GM12892 (cell line): ENCODE data around the gene ARVCF.

ENCODE experiments used
- DNase-seq: peaks from one replicate; pipeline ENCODE4 v3.0.0; 2011; ENCODE audit not compliant: insufficient read length
- FAIRE-seq: peaks from 2 replicates; lab custom pipeline; 2011; peaks lifted over from hg19 to GRCh38; lab: Jason Lieb, UNC
- POLR2A ChIP-seq: IDR thresholded peaks from 2 replicates; pipeline ENCODE4 v1.6.1; 2011; ENCODE audit warnings: low read depth, low read length, control low read depth
- POLR2AphosphoS5 ChIP-seq: IDR thresholded peaks from 2 replicates; pipeline ENCODE4 v1.6.1; 2011; ENCODE audit warnings: low read depth, low read length, control low read depth
- TAF1 ChIP-seq: IDR thresholded peaks from 2 replicates; pipeline ENCODE4 v1.6.1; 2011; ENCODE audit warnings: low read depth, mild to moderate bottlenecking, control low read depth, low read length, borderline replicate concordance

The ARVCF gene

GRCh38 chr22:19975707-19976035 is 41.0 kb downstream of the ARVCF start:
- DNase-seq: no peak
- TF ChIP-seq POLR2A: no peak
- TF ChIP-seq POLR2AphosphoS5: no peak
- TF ChIP-seq TAF1: no peak
- FAIRE-seq: no peak

- no peak for FAIRE-seq
- no peak for TF ChIP-seq TAF1
- TF ChIP-seq POLR2A: no peak
- TF ChIP-seq POLR2AphosphoS5: no peak
- DNase-seq: no peak
These were observed 41.5 kb downstream of the ARVCF start for GRCh38 chr22:19974935-19975706.

GRCh38 chr22:19974268-19974861 is 42.3 kb downstream of the ARVCF start:
- peak; percentile 57 for FAIRE-seq
- TF ChIP-seq POLR2AphosphoS5: no peak
- no peak for TF ChIP-seq POLR2A
- TF ChIP-seq TAF1: no peak
- DNase-seq: peak; percentile 81

- FAIRE-seq (no peak), DNase-seq (no peak)
- TF ChIP-seq TAF1 (no peak), POLR2A (no peak), POLR2AphosphoS5 (no peak)
These were observed 42.9 kb downstream of the ARVCF start for GRCh38 chr22:19973551-19974267.

GRCh38 chr22:19972652-19973550 is 43.7 kb downstream of the ARVCF start:
- DNase-seq (no peak), FAIRE-seq (no peak)
- TF ChIP-seq POLR2A (no peak), TAF1 (no peak)

- DNase-seq: no peak
- FAIRE-seq: no peak
- TF ChIP-seq TAF1 (no peak), POLR2A (no peak), POLR2AphosphoS5 (no peak)
These were observed 44.4 kb downstream of the ARVCF start for GRCh38 chr22:19972251-19972650.

GRCh38 chr22:19971276-19972124 is 45.1 kb downstream of the ARVCF start:
- TF ChIP-seq POLR2A (no peak), POLR2AphosphoS5 (no peak), TAF1 (no peak)
- DNase-seq (no peak), FAIRE-seq (no peak)

GRCh38 chr22:19970479-19971275 is 45.9 kb downstream of the ARVCF start:
- peak; percentile 96 for DNase-seq
- FAIRE-seq: peak; percentile 81

GRCh38 chr22:19970031-19970478 is 46.6 kb downstream of the ARVCF start:
- no peak for TF ChIP-seq POLR2A

More at GRCh38 chr22:19970479-19971275, 45.9 kb downstream of the ARVCF start:
- TF ChIP-seq POLR2AphosphoS5 (no peak), TAF1 (no peak), POLR2A (no peak)

GRCh38 chr22:19969141-19969928 is 47.3 kb downstream of the ARVCF start:
- DNase-seq (no peak), FAIRE-seq (no peak)
- TF ChIP-seq POLR2AphosphoS5: no peak
- no peak for TF ChIP-seq POLR2A
- no peak for TF ChIP-seq TAF1

More at GRCh38 chr22:19970031-19970478, 46.6 kb downstream of the ARVCF start:
- no peak for DNase-seq
- no peak for FAIRE-seq
